Breast epithelium (tissue), 3 donors: ENCODE measurements around the gene KRTAP4-4.

Experiments
- POLR2A ChIP-seq: fragments of 450-650 bp; IDR thresholded peaks from one replicate; pipeline ENCODE4 v1.6.1; 2016; ENCODE audit warnings: antibody characterized with exemption, mild to moderate bottlenecking, moderate library complexity
- POLR2AphosphoS5 ChIP-seq, 3 donors: sonication (generic); formaldehyde crosslinking; IDR thresholded peaks; one replicate each; pipeline ENCODE4 v1.6.1; 2017; ENCODE audit warnings: antibody characterized with exemption in 3 of 3
- TF ChIP-seq, protein P1 (sequence below), 3 donors: fragments of 450-650 bp; IDR thresholded peaks; one replicate each; pipeline ENCODE4 v1.5.1; 2016 to 2017; ENCODE audit warnings: antibody characterized with exemption in 3 of 3, mild to moderate bottlenecking in 3 of 3, moderate library complexity in 3 of 3

DNA sequence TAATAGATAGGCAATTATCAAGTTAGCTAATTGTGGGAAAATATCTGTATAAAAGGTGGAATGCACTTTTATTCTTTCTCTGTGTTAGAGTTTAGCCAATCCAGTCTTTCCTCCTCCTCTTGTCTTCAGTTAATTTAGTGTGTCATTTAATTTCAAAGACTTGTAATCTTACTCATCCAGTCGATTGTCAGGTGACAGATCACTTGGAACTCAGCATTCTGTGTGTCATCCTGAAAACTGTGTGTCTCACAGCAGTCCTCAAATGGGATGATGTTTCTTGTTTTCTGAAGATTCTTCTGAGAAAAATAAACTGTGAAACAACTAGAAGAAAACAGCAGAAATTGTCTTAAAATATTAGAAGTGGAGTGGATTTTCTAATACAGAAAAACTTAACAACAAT is 24.5 kb upstream of the KRTAP4-4 start:
- TF ChIP-seq, protein P1, sequence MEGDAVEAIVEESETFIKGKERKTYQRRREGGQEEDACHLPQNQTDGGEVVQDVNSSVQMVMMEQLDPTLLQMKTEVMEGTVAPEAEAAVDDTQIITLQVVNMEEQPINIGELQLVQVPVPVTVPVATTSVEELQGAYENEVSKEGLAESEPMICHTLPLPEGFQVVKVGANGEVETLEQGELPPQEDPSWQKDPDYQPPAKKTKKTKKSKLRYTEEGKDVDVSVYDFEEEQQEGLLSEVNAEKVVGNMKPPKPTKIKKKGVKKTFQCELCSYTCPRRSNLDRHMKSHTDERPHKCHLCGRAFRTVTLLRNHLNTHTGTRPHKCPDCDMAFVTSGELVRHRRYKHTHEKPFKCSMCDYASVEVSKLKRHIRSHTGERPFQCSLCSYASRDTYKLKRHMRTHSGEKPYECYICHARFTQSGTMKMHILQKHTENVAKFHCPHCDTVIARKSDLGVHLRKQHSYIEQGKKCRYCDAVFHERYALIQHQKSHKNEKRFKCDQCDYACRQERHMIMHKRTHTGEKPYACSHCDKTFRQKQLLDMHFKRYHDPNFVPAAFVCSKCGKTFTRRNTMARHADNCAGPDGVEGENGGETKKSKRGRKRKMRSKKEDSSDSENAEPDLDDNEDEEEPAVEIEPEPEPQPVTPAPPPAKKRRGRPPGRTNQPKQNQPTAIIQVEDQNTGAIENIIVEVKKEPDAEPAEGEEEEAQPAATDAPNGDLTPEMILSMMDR (IDR thresholded peaks at IDR 0.05), result no peak
- TF ChIP-seq POLR2A, result no peak
- no peak for TF ChIP-seq POLR2AphosphoS5 (IDR thresholded peaks at IDR 0.05)
